GM12864 (cell line): ENCODE measurements around the gene ACACB.

Experiments used
- DNase-seq: peaks from one replicate; pipeline ENCODE4 v3.0.0-alpha.2; 2011; ENCODE audit warnings: low read depth
- H3K4me3 ChIP-seq: 2 replicates; pipeline ENCODE4 v1.5.1; 2011; ENCODE audit warnings: mild to moderate bottlenecking, low read depth, low read length, control low read depth
- TF ChIP-seq, protein P1 (sequence below): IDR thresholded peaks from 2 replicates; pipeline ENCODE4 v1.5.1; 2011; ENCODE audit warnings: low read depth, mild to moderate bottlenecking, moderate library complexity, low read length, control low read depth, inconsistent platforms; ENCODE audit errors: missing control alignments

Gene ACACB

DNA sequence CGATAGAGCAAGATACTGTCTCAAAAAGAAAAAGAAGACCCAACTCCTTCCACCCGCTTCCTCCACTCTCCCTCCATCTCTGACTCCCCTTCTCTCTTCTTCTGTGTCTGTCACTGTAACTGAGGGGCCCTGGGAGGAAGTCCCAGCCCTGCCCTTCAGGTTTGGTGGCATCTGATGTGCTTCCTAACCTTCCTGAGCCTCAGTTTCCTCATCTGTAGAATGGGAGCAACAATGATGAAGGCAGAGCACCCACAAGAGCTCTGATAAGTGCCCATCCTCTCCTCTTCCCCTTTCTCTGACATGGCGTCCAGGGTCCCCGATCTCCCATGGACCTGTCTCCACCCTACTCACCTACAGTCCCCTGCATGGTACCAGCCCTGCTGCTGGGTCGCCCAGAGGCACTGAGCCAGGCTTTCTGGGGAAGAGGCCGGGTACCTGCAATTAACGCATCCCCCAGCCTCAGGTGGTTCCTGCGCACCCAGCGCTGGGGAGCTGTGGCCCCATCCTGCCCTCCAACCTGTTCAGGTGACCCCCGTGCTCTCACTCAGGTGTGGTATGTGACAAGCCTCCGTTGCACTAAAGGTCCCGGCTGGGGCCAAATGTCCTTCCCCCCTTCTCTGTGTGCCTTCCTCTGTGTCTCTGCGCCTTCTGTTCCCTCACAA lies 179.5 kb downstream of the ACACB start:
- no peak overlapping the region for H3K4me3 ChIP-seq
- TF ChIP-seq, protein P1, sequence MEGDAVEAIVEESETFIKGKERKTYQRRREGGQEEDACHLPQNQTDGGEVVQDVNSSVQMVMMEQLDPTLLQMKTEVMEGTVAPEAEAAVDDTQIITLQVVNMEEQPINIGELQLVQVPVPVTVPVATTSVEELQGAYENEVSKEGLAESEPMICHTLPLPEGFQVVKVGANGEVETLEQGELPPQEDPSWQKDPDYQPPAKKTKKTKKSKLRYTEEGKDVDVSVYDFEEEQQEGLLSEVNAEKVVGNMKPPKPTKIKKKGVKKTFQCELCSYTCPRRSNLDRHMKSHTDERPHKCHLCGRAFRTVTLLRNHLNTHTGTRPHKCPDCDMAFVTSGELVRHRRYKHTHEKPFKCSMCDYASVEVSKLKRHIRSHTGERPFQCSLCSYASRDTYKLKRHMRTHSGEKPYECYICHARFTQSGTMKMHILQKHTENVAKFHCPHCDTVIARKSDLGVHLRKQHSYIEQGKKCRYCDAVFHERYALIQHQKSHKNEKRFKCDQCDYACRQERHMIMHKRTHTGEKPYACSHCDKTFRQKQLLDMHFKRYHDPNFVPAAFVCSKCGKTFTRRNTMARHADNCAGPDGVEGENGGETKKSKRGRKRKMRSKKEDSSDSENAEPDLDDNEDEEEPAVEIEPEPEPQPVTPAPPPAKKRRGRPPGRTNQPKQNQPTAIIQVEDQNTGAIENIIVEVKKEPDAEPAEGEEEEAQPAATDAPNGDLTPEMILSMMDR: no peak
- DNase-seq: no peak

DNA sequence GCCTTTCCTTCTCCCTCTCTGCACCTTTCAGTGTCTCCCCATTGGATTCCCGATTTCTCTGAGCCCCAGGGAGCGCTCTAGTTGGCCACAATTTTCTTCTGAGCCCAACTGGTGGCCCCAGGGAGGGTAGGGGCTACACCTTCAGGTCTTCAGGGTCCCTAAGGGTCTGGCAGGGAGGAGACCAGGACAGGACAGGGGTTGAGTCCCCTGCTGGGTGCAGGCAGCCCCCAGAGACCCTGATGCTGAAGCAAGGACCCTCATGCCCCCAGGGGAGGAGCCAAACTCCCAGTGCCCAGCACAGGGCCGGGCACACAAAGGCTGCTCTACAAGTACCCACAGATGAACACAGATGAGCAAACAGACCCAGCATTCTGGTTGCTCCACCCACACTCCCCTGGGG lies 180.0 kb downstream of the ACACB start:
- TF ChIP-seq, protein P1: no peak
- no peak overlapping the region for H3K4me3 ChIP-seq
- no peak for DNase-seq

DNA sequence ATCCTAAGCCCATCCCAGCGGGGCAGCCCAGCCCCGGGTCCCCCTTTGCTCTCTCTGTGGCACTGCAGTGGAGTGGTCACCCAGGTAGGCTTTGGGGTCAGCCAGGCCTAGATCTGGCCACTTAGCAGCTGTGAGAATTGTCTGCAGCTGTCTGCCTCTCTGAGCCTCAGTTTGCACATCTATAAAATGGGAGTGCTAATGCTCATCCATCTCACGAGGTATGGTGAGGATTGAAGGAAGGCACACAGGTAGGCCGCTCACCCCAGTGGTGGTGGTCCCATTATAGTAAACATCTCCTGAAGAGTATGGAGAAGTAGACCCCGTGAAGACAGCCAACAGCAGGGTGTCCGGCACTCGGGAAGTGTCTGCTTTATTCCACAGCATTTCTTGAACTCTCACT lies 183.5 kb downstream of the ACACB start:
- TF ChIP-seq, protein P1: no peak
- H3K4me3 ChIP-seq: no peak overlapping the region
- DNase-seq: no peak

- TF ChIP-seq, protein P1: no peak
- DNase-seq: no peak
Observed at GRCh38 chr12:109301643-109302168, 185.3 kb downstream of the ACACB start.

DNA sequence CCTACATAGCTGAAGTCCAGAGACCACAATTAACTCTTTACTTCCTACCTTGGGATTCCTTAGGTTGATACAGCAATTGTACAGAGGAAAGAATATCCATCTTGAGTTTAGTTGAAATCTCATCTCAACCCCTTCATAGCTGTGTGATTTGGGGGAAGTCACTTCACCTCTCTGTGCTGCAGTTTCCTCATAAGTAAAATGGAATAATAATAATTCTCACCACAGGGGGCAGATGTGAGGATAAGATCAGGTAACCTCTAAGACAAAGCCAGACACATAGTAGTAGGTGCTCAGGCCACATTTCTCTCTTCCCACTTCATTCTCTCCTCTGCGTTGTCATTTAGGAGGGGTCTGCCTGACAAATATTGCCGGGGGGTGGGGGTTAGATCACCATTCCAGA lies 186.0 kb downstream of the ACACB start:
- no peak overlapping the region for H3K4me3 ChIP-seq
- TF ChIP-seq, protein P1: peak; percentile 39
- DNase-seq: no peak

More at GRCh38 chr12:109301643-109302168, 185.3 kb downstream of the ACACB start:
- no peak overlapping the region for H3K4me3 ChIP-seq

- H3K4me3 ChIP-seq: no peak overlapping the region
- DNase-seq: no peak
- TF ChIP-seq, protein P1: no peak
Observed at GRCh38 chr12:109302770-109303169, 186.4 kb downstream of the ACACB start.

GRCh38 chr12:109304485-109304884 lies 188.1 kb downstream of the ACACB start:
- DNase-seq: no peak
- TF ChIP-seq, protein P1: no peak
- no peak overlapping the region for H3K4me3 ChIP-seq
